8988T (cell line): Measurements from ENCODE around the gene RASSF6.
"Not testable (repeated sequence)": the region's sequence is repeated elsewhere in the genome, so short reads cannot be mapped to it uniquely, and the experiment has no call there.

ENCODE experiments used
- DNase-seq: peaks from one replicate; pipeline ENCODE4 v3.0.0; 2011

RASSF6 gene

GRCh38 chr4:73573794-73574528 is 46.3 kb downstream of the RASSF6 start:
- no peak for DNase-seq

- not testable (repeated sequence) for DNase-seq
Observed at GRCh38 chr4:73550865-73551264, 69.4 kb downstream of the RASSF6 start.

DNA sequence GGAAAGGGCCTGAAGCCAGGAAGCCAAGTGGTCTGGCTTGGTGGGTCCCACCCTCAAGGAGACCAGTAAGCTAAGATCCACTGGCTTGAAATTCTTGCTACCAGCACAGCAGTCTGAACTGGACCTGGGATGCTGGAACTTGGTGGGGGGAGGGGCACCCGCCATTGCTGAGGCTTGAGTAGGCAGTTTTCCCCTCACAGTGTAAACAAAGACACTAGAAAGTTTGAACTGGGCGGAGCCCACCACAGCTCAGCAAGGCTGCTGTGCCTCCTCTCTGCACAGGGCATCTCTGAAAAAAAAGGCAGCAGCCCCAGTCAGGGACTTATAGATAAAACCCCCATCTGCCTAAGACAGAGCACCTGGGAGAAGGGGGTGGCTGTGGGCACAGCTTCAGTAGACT is 75.6 kb downstream of the RASSF6 start:
- DNase-seq, result no peak

DNA sequence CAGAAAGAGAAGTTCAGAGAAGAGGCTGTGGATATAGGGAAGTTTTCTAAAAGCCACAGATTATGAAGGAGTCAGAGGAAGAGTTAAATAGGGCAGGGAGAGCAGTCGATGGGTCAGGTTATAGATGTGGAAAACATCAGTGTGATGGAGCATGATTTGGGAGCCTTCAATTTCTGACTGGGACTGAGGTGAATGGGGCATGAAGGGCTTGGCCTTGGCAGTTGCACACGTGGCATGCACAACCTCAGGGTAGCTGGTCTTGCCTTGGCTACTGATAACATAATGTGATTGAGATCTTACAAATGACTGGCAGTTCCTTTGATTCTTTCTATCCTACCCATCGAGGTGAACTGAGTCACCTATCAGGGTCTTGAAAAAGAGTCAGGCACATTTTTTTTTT is 79.0 kb downstream of the RASSF6 start:
- no peak for DNase-seq

- DNase-seq, result no peak
Observed at GRCh38 chr4:73540826-73541225, 79.4 kb downstream of the RASSF6 start.

- no peak for DNase-seq
Observed at GRCh38 chr4:73539386-73539785, 80.8 kb downstream of the RASSF6 start.

DNA sequence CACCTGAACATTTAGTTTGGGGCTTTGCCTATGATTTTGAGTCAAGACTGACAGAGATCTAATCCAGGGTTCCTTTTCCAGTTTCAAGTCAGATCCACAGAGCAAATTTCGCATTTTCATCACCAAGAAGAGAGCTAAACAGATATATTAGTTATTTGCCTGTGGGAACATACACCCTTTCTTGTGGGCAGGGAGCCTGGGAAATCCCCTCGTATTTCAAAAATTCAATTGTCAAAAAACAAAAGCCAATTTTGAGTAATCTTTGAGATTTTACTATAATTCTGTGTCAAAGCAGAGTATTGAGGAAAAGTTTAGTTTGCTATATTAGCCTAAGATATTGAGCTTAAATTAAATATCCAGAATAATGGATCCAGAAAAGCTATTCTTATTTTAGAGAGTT is 82.1 kb downstream of the RASSF6 start:
- DNase-seq, result no peak

- DNase-seq, result no peak
Observed at GRCh38 chr4:73533515-73534422, 86.5 kb downstream of the RASSF6 start.

DNA sequence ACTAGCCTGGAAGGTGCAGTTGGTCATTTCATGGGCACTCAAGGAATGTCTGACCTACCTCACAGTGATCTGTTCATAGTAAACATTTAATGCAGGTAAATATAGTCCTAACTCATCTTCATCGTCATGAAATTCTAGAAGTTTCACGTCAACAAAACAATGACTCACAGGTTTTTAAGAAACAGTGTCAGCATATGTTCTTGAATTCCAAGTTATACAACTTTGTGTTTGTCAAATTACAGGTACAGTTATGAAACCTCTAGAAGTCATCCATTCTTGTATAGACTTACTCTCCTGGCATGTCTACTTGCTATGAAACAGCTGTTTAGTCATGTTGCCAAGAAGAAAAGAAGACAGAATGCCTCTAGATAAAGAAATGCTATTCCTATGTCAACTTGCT is 92.1 kb downstream of the RASSF6 start:
- no peak for DNase-seq

DNA sequence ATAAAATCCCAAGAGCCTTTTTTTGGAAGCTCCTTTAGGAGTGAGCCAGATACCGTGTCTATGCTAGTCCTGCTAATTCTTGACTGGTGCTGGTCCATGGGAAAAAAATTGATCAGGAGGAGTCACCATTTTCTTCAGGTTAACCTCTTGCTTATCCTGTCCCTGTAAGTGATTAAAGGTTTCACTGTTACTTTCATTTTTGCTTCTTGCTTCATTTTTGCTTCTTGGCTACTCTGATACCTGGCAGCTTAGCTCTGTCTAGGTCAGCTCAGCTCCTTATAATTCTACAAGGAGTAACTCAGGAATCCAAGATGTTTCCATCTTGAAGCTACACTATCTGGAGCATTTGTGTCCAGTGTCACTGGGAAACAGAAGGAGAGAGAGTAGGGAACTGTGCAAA is 93.0 kb downstream of the RASSF6 start:
- DNase-seq, result no peak

GRCh38 chr4:73525611-73526010 is 94.6 kb downstream of the RASSF6 start:
- DNase-seq, result no peak

DNA sequence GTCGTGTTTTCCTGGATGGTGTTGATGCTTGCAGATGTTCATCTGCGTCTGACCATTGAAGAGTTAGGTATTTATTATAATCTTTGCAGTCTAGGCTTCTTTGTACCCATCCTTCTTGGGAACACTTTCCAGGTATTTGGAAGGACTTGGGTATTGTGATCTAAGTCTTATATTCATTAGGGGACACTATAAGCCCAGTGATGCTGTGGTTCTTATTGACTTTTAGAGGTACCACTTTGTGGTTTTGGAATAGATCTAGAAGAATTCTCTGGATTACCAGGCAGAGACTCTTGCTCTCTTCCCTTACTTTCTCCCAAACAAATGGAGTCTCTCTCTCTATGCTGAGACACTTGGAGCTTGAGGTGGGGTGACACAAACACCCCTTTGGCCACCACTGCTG is 97.1 kb downstream of the RASSF6 start:
- DNase-seq, result no peak
